SK-N-SH (cell line): Measurements from ENCODE around the gene FTL.

Experiments
- CTCF ChIP-seq: fragments of 200-600 bp; sonication (generic); IDR thresholded peaks from 2 replicates; pipeline ENCODE4 v1.6.1; 2017; ENCODE audit warnings: antibody characterized with exemption, mild to moderate bottlenecking, moderate library complexity
- EZH2phosphoT487 ChIP-seq: fragments of 200-600 bp; sonication (generic); IDR thresholded peaks from 2 replicates; pipeline ENCODE4 v1.6.1; 2017; ENCODE audit warnings: low read depth, mixed run types, mild to moderate bottlenecking, antibody characterized with exemption, moderate library complexity, borderline replicate concordance
- GABPA ChIP-seq: IDR thresholded peaks from 2 replicates; pipeline ENCODE4 v1.4.0; 2012; ENCODE audit warnings: low read depth, mild to moderate bottlenecking
- MAX ChIP-seq: IDR thresholded peaks from 2 replicates; pipeline ENCODE4 v1.4.0; 2012; ENCODE audit warnings: low read depth
- YY1 ChIP-seq: IDR thresholded peaks from 2 replicates; pipeline ENCODE4 v1.4.0; 2012; ENCODE audit warnings: low read depth, mild to moderate bottlenecking

DNA sequence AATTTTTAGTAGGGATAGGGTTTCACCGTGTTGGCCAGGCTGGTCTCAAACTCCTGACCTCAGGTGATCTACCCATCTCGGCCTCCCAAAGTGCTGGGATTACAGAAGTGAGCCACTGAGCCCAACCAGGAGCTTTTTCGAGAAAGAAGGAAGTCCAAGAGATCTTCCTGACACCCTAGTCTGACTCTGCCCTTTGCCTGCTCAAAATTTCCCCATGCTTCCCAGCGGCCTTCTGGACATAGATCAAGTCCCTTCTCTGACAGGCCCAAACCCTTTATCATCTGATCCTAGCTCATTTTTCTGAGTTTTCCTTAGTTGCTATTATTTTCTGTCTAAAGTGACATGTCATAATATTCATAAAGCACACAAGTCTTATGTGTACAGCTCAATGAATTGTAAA lies 12.0 kb upstream of the FTL start:
- no peak for TF ChIP-seq CTCF
- TF ChIP-seq MAX: no peak
- no peak for TF ChIP-seq GABPA
- TF ChIP-seq EZH2phosphoT487: no peak
- TF ChIP-seq YY1: no peak
